DND-41 (cell line): ENCODE results near the gene TRAP1.

Source experiments
- ATAC-seq: fragments of 200-7000 bp; cut with Tn5 transposase; 3 replicates; pipeline ENCODE4 v1.9.1; 2021; ENCODE audit warnings: low read depth; ENCODE audit not compliant: insufficient read depth
- DNase-seq: peaks from one replicate; pipeline ENCODE4 v3.0.0-alpha.2; 2020
- H2AFZ ChIP-seq: 2 replicates; pipeline ENCODE4 v1.6.0; 2012; ENCODE audit warnings: low read depth, low read length
- H3K27ac ChIP-seq: 2 replicates; pipeline ENCODE4 v1.5.1; 2012; ENCODE audit warnings: low read length, inconsistent platforms
- H3K27me3 ChIP-seq: fragments of 200-600 bp; sonication (generic); 2 replicates; pipeline ENCODE4 v1.6.0; 2012; ENCODE audit warnings: low read length, mild to moderate bottlenecking, inconsistent platforms; ENCODE audit not compliant: insufficient read depth, poor library complexity
- H3K36me3 ChIP-seq: 2 replicates; pipeline ENCODE4 v1.5.1; 2012; ENCODE audit warnings: low read length, inconsistent platforms; ENCODE audit not compliant: insufficient read depth
- H3K4me1 ChIP-seq: 2 replicates; pipeline ENCODE4 v1.5.1; 2012; ENCODE audit warnings: mild to moderate bottlenecking, low read length; ENCODE audit not compliant: insufficient read depth
- H3K4me2 ChIP-seq: 2 replicates; pipeline ENCODE4 v1.6.0; 2012; ENCODE audit warnings: mild to moderate bottlenecking, moderate library complexity, low read length, inconsistent platforms; ENCODE audit not compliant: insufficient read depth
- H3K4me3 ChIP-seq, 2 experiments: fragments of 200-600 bp in 1 of 2; shearing (Covaris generic) in 1 of 2; 2 replicates each; pipeline ENCODE4 v1.5.1; 2012 to 2016; ENCODE audit warnings: inconsistent platforms in 2 of 2, low read length in 2 of 2, mild to moderate bottlenecking in 2 of 2, low read depth in 1 of 2, moderate library complexity in 1 of 2
- H3K79me2 ChIP-seq: 2 replicates; pipeline ENCODE4 v1.6.0; 2012; ENCODE audit warnings: low read length, inconsistent platforms; ENCODE audit not compliant: insufficient read depth
- H3K9ac ChIP-seq: 2 replicates; pipeline ENCODE4 v1.6.0; 2012; ENCODE audit warnings: low read depth, mild to moderate bottlenecking, inconsistent platforms, low read length, moderate library complexity
- H3K9me3 ChIP-seq: 2 replicates; pipeline ENCODE4 v1.5.1; 2012; ENCODE audit warnings: low read length, moderate library complexity, mild to moderate bottlenecking, inconsistent platforms; ENCODE audit not compliant: insufficient read depth, severe bottlenecking
- H4K20me1 ChIP-seq: 2 replicates; pipeline ENCODE4 v1.6.0; 2012; ENCODE audit warnings: low read length; ENCODE audit not compliant: insufficient read depth
- CTCF ChIP-seq: IDR thresholded peaks from 2 replicates; pipeline ENCODE4 v1.5.1; 2012; ENCODE audit warnings: borderline replicate concordance, low read length, moderate library complexity, mild to moderate bottlenecking; ENCODE audit not compliant: poor library complexity, severe bottlenecking; ENCODE audit errors: extremely low read depth
- EZH2 ChIP-seq: IDR thresholded peaks from 3 replicates; pipeline ENCODE4 v1.6.1; 2012; ENCODE audit warnings: borderline replicate concordance, low read depth, mild to moderate bottlenecking, moderate library complexity, low read length, inconsistent platforms; ENCODE audit not compliant: severe bottlenecking

TRAP1 gene

GRCh38 chr16:3726021-3726687 is 8.8 kb upstream of the TRAP1 start:
- no peak overlapping the region for H3K27ac ChIP-seq
- no peak for ATAC-seq

GRCh38 chr16:3725276-3725675 is 8.0 kb upstream of the TRAP1 start:
- Histone ChIP-seq H3K4me2 (no peak overlapping the region), H2AFZ (no peak overlapping the region), H3K4me3 (no peak overlapping the region), H3K27ac (no peak overlapping the region), H3K79me2 (no peaks in the 10 kb centered on the region), H4K20me1 (peaks cover 34% of the 10 kb centered on the region), H3K27me3 (no peaks in the 10 kb centered on the region), H3K9me3 (no peaks in the 10 kb centered on the region), H3K36me3 (peaks cover 32% of the 10 kb centered on the region), H3K9ac (no peak overlapping the region), H3K4me1 (no peaks in the 10 kb centered on the region)
- ATAC-seq (0 out of 3 replicates have a peak, but pooled peaks have one; percentile 36), DNase-seq (no peak)
- no peak for TF ChIP-seq CTCF
- TF ChIP-seq EZH2 = no peak

More at GRCh38 chr16:3726021-3726687, 8.8 kb upstream of the TRAP1 start:
- Histone ChIP-seq H3K27me3 (no peaks in the 10 kb centered on the region), H3K79me2 (no peaks in the 10 kb centered on the region), H3K4me2 (no peak overlapping the region), H3K36me3 (peaks cover 41% of the 10 kb centered on the region), H3K4me3 (no peak overlapping the region), H2AFZ (no peak overlapping the region), H3K4me1 (no peaks in the 10 kb centered on the region), H4K20me1 (peaks cover 43% of the 10 kb centered on the region), H3K9me3 (no peaks in the 10 kb centered on the region), H3K9ac (no peak overlapping the region)
- DNase-seq = no peak
- TF ChIP-seq CTCF (no peak), EZH2 (no peak)

GRCh38 chr16:3722508-3722907 is 5.2 kb upstream of the TRAP1 start:
- H3K4me1 ChIP-seq = peaks cover 12% of the 10 kb centered on the region
- no peak overlapping the region for H3K4me3 ChIP-seq
- ATAC-seq = no peak
- no peaks in the 10 kb centered on the region for H3K27me3 ChIP-seq
- peaks cover 13% of the 10 kb centered on the region; the same call in 1 of the 2 replicates for H4K20me1 ChIP-seq
- no peaks in the 10 kb centered on the region for H3K9me3 ChIP-seq
- no peak overlapping the region for H3K27ac ChIP-seq
- H3K36me3 ChIP-seq = peaks cover 5% of the 10 kb centered on the region
- no peak for DNase-seq
- H3K4me2 ChIP-seq = no peak overlapping the region
- H3K9ac ChIP-seq = no peak overlapping the region
- no peak overlapping the region for H2AFZ ChIP-seq
- H3K79me2 ChIP-seq = peaks cover 5% of the 10 kb centered on the region; the same call in 1 of the 2 replicates
- TF ChIP-seq CTCF = no peak
- no peak for TF ChIP-seq EZH2
